Measurements from ENCODE around the gene COL13A1. TPM values are rescaled to one million over a fixed set of nuclear protein-coding genes. Genes with fewer than 3 reads are reported as not detected.
A peak's percentile ranks its signal among the peaks of the same experiment; 100 is the strongest.

Gene COL13A1
- total RNA-seq, 1 donor from 2014 or later: 25.6 TPM

DNA sequence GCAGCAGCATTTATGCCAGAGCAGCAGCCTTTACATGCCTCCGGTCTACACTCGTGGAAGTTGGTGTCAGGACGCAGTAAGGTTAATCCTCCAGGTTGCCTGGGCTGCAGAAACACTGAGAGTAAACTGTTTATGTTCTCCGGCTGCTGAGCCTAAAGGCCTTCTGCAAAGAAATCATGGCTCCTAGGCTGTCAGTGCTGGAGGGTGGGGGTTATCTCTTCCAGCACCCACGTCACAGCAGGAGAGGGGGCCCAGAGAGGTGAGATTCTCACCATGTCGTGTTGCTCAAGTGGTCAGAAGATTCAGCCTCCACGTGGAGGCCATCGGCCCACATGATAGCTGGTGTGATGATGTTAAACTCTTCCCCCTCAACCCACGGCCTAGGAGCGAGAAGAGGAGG, 41.2 kb downstream of the COL13A1 start:
- H3K4me3 Mint-ChIP-seq (ENCODE audit: unreplicated experiment): no peak overlapping the region
- no peaks in the 10 kb centered on the region for H3K9me3 Mint-ChIP-seq (ENCODE audit: low read depth)
- no peaks in the 10 kb centered on the region for H3K27me3 Mint-ChIP-seq (ENCODE audit: low read depth)
- no peaks in the 10 kb centered on the region for H3K36me3 Mint-ChIP-seq (ENCODE audit: low read depth)
- TF ChIP-seq, protein P1, sequence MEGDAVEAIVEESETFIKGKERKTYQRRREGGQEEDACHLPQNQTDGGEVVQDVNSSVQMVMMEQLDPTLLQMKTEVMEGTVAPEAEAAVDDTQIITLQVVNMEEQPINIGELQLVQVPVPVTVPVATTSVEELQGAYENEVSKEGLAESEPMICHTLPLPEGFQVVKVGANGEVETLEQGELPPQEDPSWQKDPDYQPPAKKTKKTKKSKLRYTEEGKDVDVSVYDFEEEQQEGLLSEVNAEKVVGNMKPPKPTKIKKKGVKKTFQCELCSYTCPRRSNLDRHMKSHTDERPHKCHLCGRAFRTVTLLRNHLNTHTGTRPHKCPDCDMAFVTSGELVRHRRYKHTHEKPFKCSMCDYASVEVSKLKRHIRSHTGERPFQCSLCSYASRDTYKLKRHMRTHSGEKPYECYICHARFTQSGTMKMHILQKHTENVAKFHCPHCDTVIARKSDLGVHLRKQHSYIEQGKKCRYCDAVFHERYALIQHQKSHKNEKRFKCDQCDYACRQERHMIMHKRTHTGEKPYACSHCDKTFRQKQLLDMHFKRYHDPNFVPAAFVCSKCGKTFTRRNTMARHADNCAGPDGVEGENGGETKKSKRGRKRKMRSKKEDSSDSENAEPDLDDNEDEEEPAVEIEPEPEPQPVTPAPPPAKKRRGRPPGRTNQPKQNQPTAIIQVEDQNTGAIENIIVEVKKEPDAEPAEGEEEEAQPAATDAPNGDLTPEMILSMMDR (IDR thresholded peaks at IDR 0.05): no peak
- DNase-seq (ENCODE audit: low spot score): no peak
- H3K4me1 Mint-ChIP-seq (ENCODE audit: low read depth): peaks cover 38% of the 10 kb centered on the region
- H3K27ac Mint-ChIP-seq (ENCODE audit: unreplicated experiment): no peak overlapping the region

DNA sequence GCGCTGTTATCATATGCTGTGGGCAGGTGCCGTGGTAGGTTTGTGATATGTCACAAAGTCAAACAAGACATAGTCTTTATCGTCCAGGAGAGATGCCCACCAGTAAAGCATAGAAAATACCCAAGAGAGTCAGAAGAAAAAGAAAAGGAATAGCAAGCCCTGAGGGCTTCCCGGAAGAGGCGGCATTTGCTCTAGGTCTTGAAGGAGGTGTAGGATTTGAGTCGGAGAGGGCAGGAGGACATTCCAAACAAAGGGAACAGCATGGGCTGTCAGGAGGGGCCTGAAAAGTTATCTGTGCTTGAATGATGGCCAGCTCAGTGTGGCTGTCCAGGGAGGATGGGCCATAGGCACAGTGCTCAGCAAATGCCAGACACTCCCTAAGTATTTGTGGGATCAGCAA, 42.2 kb downstream of the COL13A1 start:
- TF ChIP-seq, protein P1 (IDR thresholded peaks at IDR 0.05): no peak
- H3K4me1 Mint-ChIP-seq (ENCODE audit: low read depth): peaks cover 39% of the 10 kb centered on the region
- H3K4me3 Mint-ChIP-seq (ENCODE audit: unreplicated experiment): no peak overlapping the region
- no peaks in the 10 kb centered on the region for H3K27me3 Mint-ChIP-seq (ENCODE audit: low read depth)
- no peak overlapping the region for H3K27ac Mint-ChIP-seq (ENCODE audit: unreplicated experiment)
- H3K36me3 Mint-ChIP-seq (ENCODE audit: low read depth): no peaks in the 10 kb centered on the region
- no peak for DNase-seq (ENCODE audit: low spot score)
- H3K9me3 Mint-ChIP-seq (ENCODE audit: low read depth): no peaks in the 10 kb centered on the region

DNA sequence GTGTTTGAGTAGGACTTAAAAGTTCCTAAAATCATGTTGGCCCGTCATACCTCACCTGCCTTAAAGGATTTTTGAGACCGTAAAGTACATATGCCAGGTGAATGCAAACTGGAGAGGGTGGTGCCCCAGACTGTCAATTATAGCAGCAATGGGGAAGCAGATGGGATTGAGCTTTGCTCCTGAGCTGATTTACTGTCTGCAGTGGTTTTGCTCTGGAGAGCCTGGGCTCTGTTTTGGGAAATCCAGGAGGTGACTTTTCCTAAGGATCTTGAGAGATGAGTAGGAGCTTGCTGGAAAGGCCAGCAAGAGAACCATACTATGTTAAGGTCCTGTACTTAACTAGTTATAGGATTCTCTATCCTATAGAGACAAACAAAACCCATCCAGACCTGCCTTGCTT, 43.0 kb downstream of the COL13A1 start:
- Mint-ChIP-seq H3K27me3 (ENCODE audit: low read depth) (no peaks in the 10 kb centered on the region), H3K4me3 (ENCODE audit: unreplicated experiment) (no peak overlapping the region), H3K9me3 (ENCODE audit: low read depth) (no peaks in the 10 kb centered on the region), H3K27ac (ENCODE audit: unreplicated experiment) (no peak overlapping the region), H3K4me1 (ENCODE audit: low read depth) (peaks cover 32% of the 10 kb centered on the region), H3K36me3 (ENCODE audit: low read depth) (no peaks in the 10 kb centered on the region)
- TF ChIP-seq, protein P1 (IDR thresholded peaks at IDR 0.05): no peak
- DNase-seq (ENCODE audit: low spot score): no peak

DNA sequence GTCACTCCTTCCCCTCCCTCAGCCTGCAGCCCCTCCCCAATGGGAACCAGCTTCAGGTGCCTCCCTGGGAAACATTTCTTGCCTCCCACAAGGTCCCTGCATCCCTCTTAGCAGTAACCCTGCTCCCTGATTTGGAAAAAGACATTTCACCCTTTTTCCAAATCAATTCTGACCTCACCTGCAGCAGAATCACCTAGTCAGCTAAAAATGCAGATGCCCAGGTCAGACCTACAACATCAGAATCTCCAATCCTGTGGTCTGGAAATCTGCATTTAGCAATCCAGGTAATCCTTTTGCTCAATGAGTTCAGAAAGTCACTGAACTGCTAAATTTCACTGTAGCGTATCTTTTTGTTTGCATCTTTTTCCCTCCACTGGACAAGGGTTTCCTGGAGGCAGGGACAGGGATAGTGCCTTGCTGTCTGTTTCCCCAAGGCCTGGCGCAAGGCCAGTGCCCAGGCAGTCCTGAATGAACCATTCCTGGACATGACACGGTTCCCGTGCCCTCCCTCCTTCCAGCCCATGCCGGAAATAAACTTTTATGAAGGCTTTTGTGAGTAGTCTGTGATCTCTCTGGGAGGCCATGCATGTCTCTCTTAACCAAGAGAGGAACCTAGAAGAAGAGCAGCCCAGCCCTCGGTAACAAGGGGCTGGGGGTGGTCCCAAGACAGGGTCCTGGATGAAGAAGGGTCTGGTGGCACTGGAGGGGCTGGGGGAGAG, 44.0 kb downstream of the COL13A1 start:
- no peak overlapping the region for H3K4me3 Mint-ChIP-seq (ENCODE audit: unreplicated experiment)
- peak overlapping the region; percentile 74 for H3K27ac Mint-ChIP-seq (ENCODE audit: unreplicated experiment)
- no peaks in the 10 kb centered on the region for H3K27me3 Mint-ChIP-seq (ENCODE audit: low read depth)
- H3K9me3 Mint-ChIP-seq (ENCODE audit: low read depth): no peaks in the 10 kb centered on the region
- TF ChIP-seq, protein P1 (IDR thresholded peaks at IDR 0.05): no peak
- DNase-seq (ENCODE audit: low spot score): no peak
- H3K4me1 Mint-ChIP-seq (ENCODE audit: low read depth): peaks cover 30% of the 10 kb centered on the region
- no peaks in the 10 kb centered on the region for H3K36me3 Mint-ChIP-seq (ENCODE audit: low read depth)

DNA sequence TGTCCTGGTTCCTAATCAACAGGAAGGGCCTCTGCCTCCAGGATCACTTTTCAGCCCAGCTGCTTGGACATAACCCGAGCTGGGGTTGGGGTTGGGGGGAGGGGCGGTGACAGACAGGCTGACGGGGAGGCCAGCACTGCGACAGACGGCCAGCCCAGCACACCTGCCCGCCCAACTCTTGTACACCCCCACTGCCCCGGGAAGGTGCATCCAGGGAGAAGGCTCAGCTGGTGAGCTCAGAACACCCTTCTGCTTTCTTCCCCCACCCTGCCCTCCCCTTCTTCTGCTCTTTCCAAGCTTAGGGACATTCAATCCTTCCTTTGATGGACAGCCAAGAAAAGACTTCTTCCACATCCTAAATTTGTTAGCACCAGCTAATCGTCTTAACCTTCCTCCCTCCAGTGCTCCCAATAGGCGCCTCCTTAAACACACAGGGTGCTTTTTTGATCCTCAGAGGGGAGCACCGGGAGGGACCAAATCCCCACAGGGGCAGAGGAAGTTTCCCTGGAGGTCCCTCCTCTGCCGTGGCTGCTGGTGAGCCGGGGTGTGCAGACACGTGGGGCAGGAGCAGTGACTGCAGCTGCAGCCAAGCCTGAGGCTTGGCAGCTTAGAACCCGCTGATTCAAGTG, 44.7 kb downstream of the COL13A1 start:
- H3K4me3 Mint-ChIP-seq (ENCODE audit: unreplicated experiment): no peak overlapping the region
- H3K27ac Mint-ChIP-seq (ENCODE audit: unreplicated experiment): peak overlapping the region; percentile 74
- TF ChIP-seq, protein P1 (IDR thresholded peaks at IDR 0.05): no peak
- H3K36me3 Mint-ChIP-seq (ENCODE audit: low read depth): no peaks in the 10 kb centered on the region
- H3K4me1 Mint-ChIP-seq (ENCODE audit: low read depth): peaks cover 33% of the 10 kb centered on the region
- no peaks in the 10 kb centered on the region for H3K27me3 Mint-ChIP-seq (ENCODE audit: low read depth)
- H3K9me3 Mint-ChIP-seq (ENCODE audit: low read depth): no peaks in the 10 kb centered on the region
- no peak for DNase-seq (ENCODE audit: low spot score)

All from chondrocyte (in vitro differentiated cells).